GM18502 (cell line): Measurements from ENCODE around the gene CAMSAP3.
A peak's percentile ranks its signal among the peaks of the same experiment; 100 is the strongest.

Experiments
- ATAC-seq: cut with Tn5 transposase; IDR thresholded peaks from one replicate; pipeline ENCODE4 v1.9.1; 2021; ENCODE audit warnings: mild to moderate bottlenecking; ENCODE audit not compliant: unreplicated experiment, poor library complexity

CAMSAP3 gene

DNA sequence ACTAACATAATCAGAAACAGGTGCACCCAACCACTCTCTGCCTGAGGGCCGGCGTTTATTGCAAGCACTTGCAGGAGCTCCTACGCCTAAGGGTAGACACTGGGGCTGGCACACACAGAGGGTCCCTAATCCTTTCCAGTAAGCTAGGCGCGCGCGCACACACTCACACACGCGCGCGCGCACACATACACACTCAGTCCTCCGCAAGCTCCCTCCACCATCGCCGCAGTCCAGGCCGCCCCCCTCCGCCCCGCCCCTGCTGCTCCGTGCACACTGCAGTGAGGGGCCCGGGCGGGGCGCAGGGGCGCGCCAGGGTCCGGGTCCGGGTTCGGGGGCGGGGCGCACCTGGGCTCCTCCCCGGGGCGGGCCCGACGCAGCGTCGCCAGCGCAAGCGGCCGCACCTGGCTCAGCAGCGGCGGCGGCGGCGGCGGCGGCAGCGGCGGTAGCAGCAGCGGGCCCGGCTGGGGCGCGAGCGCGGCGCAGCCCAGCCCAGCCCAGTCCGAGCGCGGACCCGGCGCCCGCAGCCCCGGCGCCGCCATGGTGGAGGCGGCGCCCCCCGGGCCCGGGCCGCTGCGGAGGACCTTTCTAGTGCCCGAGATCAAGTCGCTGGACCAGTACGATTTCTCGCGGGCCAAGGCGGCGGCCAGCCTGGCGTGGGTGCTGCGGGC lies at the start of gene CAMSAP3:
Gene CAMSAP3, plus strand, starts transcription at position 398 of the 668 bp plus-strand sequence. Its CDS starts 140 bp downstream, at position 538.
- peak; percentile 48 for ATAC-seq

DNA sequence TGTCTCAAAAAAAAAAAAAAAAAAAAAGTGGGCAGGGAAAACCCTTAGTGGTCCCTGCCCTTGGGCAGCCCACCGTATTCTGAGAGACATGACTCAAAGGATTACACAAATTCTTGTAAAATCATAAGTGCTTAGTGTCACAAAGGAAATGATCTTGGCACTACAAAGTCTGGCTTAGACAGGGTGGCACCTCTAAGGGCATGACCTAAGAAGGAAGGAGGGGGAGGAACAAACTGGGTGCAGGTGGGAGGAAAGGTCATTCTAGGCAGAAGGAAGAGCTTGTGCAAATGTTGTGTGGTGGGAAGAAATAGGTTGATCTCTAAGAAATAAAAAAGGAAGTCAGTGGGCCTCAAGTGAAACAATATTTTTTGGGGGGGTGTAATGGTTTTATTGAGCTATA lies 49.8 kb upstream of the CAMSAP3 start:
- no peak for ATAC-seq

GRCh38 chr19:7547159-7547558 lies 48.5 kb upstream of the CAMSAP3 start:
- ATAC-seq = no peak

DNA sequence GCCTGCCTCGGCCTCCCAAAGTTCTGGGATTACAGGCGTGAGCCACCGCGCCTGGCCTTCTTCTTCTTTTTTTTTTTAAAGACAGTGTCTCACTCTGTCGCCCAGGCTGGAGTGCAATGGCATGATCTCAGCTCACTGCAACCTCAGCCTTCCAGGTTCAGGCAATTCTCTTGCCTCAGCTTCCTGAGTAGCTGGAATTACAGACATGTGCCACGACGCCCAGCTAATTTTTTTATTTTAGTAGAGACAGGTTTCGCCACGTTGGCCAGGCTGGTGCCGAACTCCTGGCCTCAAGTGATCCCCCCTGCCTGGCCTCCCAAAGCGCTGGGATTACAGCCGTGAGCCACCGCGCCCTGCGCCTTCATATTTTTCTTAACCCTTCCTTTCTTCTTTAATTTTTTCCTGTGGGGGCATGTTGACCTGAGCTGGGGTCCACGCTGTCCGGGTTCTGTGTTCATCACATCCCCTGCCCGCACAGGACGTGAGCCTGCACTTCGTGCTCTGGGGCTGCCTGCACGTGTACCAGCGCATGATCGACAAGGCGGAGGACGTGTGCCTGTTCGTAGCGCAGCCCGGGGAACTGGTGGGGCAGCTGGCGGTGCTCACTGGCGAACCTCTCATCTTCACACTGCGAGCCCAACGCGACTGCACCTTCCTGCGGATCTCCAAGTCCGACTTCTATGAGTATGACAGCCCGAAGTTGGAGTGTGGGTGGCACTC lies 46.1 kb upstream of the CAMSAP3 start:
- ATAC-seq = no peak

DNA sequence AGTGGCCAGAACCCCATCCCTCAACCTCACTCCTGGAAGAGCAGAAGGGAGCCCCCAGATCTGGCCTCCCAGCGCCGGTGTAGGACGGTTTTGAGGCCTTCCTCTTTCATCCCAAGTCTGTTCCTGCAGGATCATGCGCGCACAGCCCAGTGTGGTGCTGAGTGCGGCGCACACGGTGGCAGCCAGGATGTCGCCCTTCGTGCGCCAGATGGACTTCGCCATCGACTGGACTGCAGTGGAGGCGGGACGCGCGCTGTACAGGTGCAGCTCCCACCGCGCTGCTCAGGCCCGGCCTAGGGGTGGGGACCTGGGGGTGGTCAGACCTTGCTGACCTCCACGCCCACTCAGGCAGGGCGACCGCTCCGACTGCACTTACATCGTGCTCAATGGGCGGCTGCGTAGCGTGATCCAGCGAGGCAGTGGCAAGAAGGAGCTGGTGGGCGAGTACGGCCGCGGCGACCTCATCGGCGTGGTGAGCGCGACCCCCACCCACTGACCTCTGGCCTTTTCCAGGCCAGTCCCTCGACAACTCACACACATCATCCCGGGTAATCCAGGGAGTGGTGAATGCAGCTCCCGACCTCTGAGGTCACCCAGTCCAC lies 45.4 kb upstream of the CAMSAP3 start:
- ATAC-seq = no peak

DNA sequence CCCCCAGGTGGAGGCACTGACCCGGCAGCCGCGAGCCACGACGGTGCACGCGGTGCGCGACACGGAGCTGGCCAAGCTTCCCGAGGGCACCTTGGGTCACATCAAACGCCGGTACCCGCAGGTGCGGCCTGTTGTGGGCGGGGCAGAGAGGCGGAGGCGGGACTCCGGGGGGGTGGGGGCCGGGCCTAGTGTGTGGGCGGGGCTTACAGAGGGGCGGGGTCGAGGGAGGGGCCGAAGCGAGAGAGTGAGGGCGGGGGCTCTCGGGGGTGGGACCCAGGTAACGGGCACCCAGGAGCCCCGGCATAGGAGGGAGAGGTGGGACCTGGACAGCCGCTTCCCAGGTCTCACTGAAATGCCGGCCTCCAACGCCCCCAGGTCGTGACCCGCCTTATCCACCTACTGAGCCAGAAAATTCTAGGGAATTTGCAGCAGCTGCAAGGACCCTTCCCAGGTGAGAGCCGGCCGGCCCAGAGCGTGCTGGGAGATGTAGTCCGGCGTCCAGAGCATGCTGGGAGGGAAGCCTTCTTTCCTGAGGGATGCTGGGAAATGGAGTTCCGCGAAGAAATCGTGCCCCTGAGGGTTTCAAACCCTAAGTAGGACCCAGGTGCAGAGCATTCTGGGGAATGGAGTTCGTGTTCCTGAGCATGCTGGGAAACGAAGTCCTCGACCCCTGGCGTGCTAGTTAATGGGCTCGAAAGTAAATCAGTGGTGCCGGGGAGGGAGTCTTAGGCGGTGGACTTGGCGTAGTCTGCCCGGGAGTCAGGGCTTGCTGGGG lies 44.5 kb upstream of the CAMSAP3 start:
- no peak for ATAC-seq

DNA sequence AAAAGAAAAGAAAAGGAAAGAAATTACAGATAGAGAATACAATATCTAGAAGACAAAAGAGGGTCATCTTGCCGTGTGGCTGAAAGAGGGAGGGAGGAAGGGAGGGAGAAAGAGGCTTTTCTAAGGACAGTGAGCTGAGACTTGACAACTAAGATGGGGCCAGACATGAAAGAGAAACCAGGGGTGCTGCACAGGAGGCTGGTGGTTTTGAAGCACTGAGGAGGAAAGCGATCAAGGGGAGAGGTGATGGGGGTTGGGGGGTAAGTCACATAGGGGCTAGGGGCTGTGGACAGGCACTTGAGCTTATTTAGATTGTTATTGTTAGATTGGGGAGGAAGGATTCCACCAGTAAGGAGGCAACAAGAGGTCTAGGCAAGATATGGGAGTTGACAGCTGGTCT lies 42.9 kb upstream of the CAMSAP3 start:
- no peak for ATAC-seq

- no peak for ATAC-seq
Observed at GRCh38 chr19:7554565-7554964, 41.1 kb upstream of the CAMSAP3 start.

- no peak for ATAC-seq
Observed at GRCh38 chr19:7554990-7555864, 40.4 kb upstream of the CAMSAP3 start.

DNA sequence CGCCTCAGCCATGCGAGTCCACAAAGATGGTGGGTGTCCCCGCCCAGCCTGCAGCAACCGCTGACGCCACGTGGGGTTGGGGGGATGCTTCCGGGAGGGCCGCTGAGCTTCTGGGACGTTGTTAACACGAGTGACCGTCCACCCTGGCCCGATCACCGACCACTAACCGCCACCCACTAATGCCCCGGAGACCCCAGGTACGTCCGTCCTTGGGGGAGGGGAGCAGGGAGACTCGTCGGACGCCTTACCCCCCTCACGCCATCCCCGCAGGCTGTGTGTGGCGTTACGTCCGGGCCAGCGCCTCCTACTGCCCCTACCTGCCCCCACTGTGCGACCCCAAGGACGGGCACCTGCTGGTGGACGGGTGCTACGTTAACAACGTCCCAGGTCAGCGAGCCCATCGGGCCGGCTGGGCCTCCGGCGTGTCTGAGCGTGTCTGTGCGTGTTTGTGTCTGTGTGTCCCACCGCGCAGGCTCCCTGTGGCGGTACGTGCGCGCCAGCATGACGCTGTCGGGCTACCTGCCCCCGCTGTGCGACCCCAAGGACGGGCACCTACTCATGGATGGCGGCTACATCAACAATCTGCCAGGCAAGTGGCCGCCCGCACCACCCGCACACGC lies 38.9 kb upstream of the CAMSAP3 start:
- ATAC-seq = no peak

DNA sequence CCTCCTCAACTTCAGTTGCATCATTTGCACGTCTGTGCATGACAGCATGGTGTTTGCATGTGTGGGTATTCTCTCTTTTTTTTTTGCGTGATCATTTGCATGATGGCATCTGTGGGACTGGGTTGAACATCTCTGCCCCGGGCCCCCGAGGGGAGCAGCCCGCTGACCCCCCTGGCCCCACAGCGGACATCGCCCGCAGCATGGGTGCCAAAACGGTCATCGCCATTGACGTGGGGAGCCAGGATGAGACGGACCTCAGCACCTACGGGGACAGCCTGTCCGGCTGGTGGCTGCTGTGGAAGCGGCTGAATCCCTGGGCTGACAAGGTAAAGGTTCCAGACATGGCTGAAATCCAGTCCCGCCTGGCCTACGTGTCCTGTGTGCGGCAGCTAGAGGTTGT lies 37.0 kb upstream of the CAMSAP3 start:
- ATAC-seq = no peak

- ATAC-seq = no peak
Observed at GRCh38 chr19:7559102-7559501, 36.6 kb upstream of the CAMSAP3 start.

- no peak for ATAC-seq
Observed at GRCh38 chr19:7560255-7560654, 35.4 kb upstream of the CAMSAP3 start.

- ATAC-seq = no peak
Observed at GRCh38 chr19:7561325-7561724, 34.3 kb upstream of the CAMSAP3 start.

GRCh38 chr19:7562646-7563393 lies 32.8 kb upstream of the CAMSAP3 start:
- no peak for ATAC-seq

DNA sequence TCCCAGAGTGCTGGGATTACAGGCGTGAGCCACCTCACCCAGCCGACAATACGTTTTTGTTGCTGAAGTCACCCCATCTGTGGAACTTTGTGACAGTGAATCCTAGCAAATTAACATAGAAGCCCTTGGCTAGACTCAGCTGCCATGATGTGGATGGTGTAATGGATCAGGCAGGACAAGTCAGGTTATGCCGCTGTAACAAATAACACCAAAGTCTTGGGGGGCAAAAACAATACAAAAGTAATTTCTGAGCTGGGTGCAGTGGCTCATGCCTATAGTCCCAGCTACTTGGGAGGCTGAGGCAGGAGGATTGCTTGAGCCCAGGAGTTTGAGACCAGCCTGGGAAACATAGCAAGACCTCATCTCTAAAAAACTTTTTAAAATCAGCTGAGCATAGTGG lies 30.8 kb upstream of the CAMSAP3 start:
- no peak for ATAC-seq

DNA sequence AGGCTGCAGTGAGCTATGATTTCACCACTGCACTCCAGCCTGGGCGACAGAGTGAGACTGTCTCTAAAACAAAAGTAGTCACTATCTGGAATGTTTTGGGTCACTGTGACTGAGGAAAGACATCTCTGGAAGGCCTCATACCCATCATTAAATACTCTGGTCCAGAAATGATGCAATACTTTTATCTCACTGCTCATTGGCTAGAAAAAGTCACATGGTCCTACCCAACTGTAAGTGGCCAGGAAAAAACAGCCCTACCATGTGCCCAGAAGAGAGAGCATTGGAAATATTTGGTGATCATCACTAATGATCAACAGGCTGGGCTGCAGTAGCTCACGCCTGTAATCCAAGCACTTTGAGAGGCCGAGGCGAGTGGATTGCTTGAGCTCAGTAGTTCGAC lies 30.3 kb upstream of the CAMSAP3 start:
- no peak for ATAC-seq

DNA sequence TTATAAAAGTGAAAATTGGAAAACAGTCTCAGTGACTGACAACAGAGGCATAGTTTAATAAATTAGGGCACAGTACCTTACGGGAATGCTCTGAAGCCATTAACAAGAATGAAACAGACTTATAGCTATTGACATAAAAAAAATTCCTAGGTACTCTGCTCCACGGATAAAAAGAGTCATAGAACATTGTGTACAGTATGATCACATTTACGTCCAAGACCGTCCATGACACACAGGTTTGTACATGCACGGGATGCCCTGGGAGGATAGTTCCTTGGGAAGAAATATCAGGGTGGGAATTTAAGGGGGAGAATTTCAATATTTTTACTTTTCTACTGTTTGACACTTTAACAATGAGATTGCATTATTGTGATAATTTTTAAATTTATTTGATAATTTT lies 24.9 kb upstream of the CAMSAP3 start:
- ATAC-seq = no peak
